BLaER1 treated with 17β-estradiol and CSF1 and Interleukin-3, amounts not matched to agents 10 nM and 100 nM (cell line): ENCODE data around the gene DTX4.
"Not testable (repeated sequence)": the region's sequence is repeated elsewhere in the genome, so short reads cannot be mapped to it uniquely, and the experiment has no call there.

ENCODE experiments used
- H3K27ac ChIP-seq, 11 experiments: shearing (Covaris generic); formaldehyde crosslinking; 2 replicates each; pipeline ENCODE4 v1.8.1; 2022
- H3K27me3 ChIP-seq, 11 experiments: shearing (Covaris generic); formaldehyde crosslinking; 2 replicates each; pipeline ENCODE4 v1.8.1; 2022
- H3K36me3 ChIP-seq, 11 experiments: shearing (Covaris generic); formaldehyde crosslinking; 2 replicates each; pipeline ENCODE4 v1.8.1; 2022
- H3K4me1 ChIP-seq, 10 experiments: shearing (Covaris generic); formaldehyde crosslinking; 2 replicates each; pipeline ENCODE4 v1.8.1; 2022
- H3K4me2 ChIP-seq, 11 experiments: shearing (Covaris generic); formaldehyde crosslinking; 2 replicates each; pipeline ENCODE4 v1.8.1; 2022
- H3K4me3 ChIP-seq, 10 experiments: shearing (Covaris generic); formaldehyde crosslinking; 2 replicates each; pipeline ENCODE4 v1.8.1; 2022
- H3K9ac ChIP-seq, 11 experiments: shearing (Covaris generic); formaldehyde crosslinking; 2 replicates each; pipeline ENCODE4 v1.8.1; 2022
- H3K9me3 ChIP-seq, 11 experiments: shearing (Covaris generic); formaldehyde crosslinking; replicated peaks in 1 of 11; 2 replicates each; pipeline ENCODE4 v1.8.1; 2022
- H4K20me1 ChIP-seq, 11 experiments: shearing (Covaris generic); formaldehyde crosslinking; 2 replicates each; pipeline ENCODE4 v1.8.1; 2022
- Cebpa-rat ChIP-seq, 11 experiments: shearing (Covaris generic); IDR thresholded peaks; 2 replicates each; pipeline ENCODE4 v1.8.1; 2022

DTX4 gene

DNA sequence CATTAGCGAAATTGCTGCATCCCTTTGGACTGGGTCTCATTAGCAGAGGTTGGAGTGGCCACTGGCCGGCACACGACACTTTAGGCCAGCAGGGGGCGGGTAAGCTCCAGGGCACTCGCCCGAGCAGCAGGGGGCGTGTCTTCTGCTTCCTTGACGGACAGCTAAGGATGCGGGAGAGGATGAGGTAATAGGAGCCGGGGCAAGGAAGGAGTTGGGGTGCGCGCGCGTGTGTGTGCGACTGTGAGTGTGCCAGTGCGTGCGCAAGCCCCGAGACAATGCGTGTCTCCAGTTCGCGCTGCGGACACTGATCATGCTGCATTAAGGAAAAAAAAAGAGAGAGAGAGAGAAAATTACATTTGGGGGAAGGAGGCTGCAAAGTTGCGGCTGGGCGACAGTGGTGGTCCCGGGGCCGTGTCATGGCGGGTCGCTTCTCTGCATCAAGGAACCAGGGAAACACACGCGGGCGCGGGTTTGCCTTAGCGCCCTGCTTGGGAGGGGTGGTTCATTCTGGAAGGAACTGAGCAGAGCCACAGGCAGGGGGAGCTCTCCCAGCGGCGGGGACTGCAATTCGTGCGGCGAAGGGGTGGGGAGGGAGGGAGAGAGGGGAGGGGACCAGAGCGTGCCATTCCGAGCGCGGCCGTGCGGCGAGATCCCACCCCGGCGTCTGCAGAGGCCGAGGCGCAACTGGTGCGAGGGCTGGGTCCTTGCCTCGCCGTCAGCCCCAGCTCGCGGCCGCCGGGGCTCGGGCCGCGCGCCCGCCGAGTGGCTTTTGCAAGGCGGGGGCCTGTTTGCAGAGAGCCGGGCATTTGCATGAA is at the start of gene DTX4:
TSS of gene DTX4 (plus strand) at position 625 of the 815 bp plus-strand sequence. CDS start 464 bp downstream, outside the sequence.
- TF ChIP-seq Cebpa-rat (IDR thresholded peaks at IDR 0.05): no peak
- Histone ChIP-seq H3K4me1 (peaks cover 14 to 34% (median 29%) of the 10 kb centered on the region in 10 experiments; a peak in 19 of 20 replicates), H3K9ac (peak within 1 kb of the TSS; percentile 69 to 82 (median 80)), H3K9me3 (no peaks in the 10 kb centered on the region), H3K27me3 (peaks cover 21 to 35% (median 31%) of the 10 kb centered on the region in 11 experiments), H3K4me2 (peak within 1 kb of the TSS; percentile 93 to 100 (median 99)), H3K4me3 (peak within 1 kb of the TSS; percentile 61 to 82 (median 74)), H4K20me1 (peaks cover 0 to 31% (median 8%) of the 10 kb centered on the region in 11 experiments; a peak in 7 of 22 replicates), H3K27ac (peak within 1 kb of the TSS in 10 of 11 experiments; percentile 56 to 80 (median 75); a peak in 21 of 22 replicates), H3K36me3 (peaks cover 0 to 12% (median 0%) of the 10 kb centered on the region in 11 experiments; a peak in 4 of 22 replicates)

DNA sequence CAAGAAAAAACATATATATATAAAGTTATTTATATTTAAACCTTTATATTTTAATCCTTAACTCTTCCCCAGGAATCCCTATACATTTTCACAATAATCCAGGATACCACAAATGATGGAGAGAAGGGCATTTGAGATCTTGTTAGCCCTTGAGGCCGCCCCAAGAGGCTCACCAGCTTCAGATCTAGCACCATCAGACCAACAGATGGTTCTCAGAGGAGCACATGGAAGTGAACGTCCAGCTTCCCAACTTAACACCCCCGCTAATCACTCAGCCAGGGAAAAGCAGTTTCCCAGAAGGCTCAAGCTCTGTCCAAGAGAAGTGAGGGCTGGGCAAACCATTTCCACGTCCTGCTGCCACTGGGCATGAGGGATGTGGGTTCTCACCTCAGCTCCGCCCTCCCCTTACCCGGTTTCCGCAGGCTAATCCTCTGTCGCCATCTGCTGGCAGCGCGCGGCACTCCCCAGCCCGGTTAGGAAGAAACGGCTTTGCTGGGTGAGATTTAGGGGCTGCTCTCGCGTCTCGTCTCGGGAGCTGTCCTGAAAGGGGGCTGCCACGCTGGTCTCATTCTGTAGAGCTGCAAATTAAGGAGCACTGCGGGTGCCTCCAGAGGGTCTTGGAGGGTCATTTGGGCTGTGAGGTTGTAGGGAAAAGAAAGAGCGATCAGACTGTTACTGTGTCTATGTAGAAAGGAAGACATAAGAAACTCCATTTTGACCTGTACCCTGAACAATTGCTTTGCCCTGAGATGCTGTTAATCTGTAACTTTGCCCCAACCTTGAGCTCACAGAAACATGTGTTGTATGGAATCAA is 36.1 kb upstream of the DTX4 start:
- Histone ChIP-seq H3K9me3 (peaks cover 25 to 30% (median 28%) of the 10 kb centered on the region in 11 experiments), H3K36me3 (peaks cover 28 to 62% (median 43%) of the 10 kb centered on the region in 11 experiments), H4K20me1 (no peaks in the 10 kb centered on the region), H3K27ac (peak overlapping the region in 7 of 11 experiments; percentile 11 to 51 (median 34); a peak in 4 of 22 replicates), H3K27me3 (no peaks in the 10 kb centered on the region), H3K4me1 (peaks cover 0 to 11% (median 6%) of the 10 kb centered on the region in 10 experiments; a peak in 10 of 20 replicates), H3K4me3 (no peak overlapping the region), H3K9ac (peak overlapping the region; percentile 35 to 70 (median 57); a peak in 18 of 22 replicates), H3K4me2 (peak overlapping the region; percentile 39 to 68 (median 50); a peak in 19 of 22 replicates)
- no peak for TF ChIP-seq Cebpa-rat (IDR thresholded peaks at IDR 0.05)

DNA sequence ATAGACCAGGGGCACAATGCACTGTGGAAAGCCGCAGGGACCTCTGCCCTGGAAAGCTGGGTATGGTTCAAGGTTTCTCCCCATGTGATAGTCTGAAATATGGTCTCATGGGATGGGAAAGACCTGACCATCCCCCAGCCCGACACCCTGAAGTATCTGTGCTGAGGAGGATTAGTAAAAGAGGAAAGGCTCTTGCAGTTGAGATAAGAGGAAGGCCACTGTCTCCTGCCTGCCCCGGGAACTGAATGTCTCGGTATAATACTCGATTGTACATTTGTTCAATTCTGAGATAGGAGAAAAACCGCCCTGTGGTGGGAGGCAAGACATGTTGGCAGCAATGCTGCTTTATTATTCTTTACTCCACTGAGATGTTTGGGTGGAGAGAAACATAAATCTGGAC is 35.4 kb upstream of the DTX4 start:
- not testable (repeated sequence) for H4K20me1 ChIP-seq, H3K27me3 ChIP-seq, H3K4me3 ChIP-seq
- H3K36me3 ChIP-seq: peaks cover 21 to 55% (median 36%) of the 10 kb centered on the region in 11 experiments
- peaks cover 18 to 23% (median 21%) of the 10 kb centered on the region in 11 experiments for H3K9me3 ChIP-seq
- peak overlapping the region in 6 of 11 experiments; percentile 38 to 63 (median 57); a peak in 3 of 22 replicates for H3K9ac ChIP-seq
- H3K4me2 ChIP-seq: peak overlapping the region in 9 of 11 experiments; percentile 39 to 68 (median 53); a peak in 12 of 22 replicates
- H3K4me1 ChIP-seq: peaks cover 0 to 18% (median 11%) of the 10 kb centered on the region in 10 experiments; a peak in 13 of 20 replicates
- peak overlapping the region in 3 of 11 experiments; percentile 11 to 49 (median 45); a peak in 2 of 22 replicates for H3K27ac ChIP-seq

DNA sequence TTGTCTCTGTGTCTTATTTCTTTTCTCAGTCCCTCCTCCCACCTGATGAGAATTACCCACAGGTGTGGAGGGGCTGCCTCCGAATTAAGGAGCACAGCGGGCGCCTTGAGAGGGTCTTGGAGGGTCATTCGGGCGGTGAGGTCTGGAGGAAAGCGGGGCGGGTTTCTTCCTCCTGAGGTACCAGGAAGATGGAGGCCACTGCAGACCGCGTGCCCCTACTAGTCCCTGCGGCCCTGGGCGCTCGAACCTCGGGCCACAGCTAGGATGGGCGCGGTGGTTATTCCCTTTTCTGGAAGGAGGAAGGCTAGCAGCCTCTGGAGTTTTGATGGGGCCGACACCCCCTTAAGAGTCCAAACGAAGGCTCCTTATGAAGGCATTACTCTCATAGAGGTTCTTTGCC is 34.7 kb upstream of the DTX4 start:
- TF ChIP-seq Cebpa-rat (IDR thresholded peaks at IDR 0.05): no peak

DNA sequence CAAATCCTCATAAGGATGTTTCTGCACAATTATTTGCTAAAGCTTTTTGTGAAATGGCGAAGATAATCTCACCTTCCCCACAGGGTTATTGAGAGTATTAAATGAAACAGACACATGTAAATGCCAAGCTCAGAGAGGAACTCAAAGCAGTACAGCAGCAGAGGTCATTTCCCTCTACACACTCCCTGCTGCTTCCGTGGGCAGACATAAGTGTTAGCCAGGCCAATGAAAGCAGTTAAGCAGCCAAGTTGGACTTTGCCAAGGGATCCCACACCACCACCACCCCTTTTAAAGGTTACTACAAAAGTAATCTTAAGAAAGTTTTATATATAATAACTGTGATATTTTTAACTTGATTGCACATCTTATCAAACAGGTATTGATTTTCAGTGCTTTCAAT is 33.3 kb upstream of the DTX4 start:
- peaks cover 9 to 32% (median 23%) of the 10 kb centered on the region in 10 experiments for H3K4me1 ChIP-seq
- no peak overlapping the region for H3K4me2 ChIP-seq
- peaks cover 0 to 2% (median 0%) of the 10 kb centered on the region in 11 experiments; a peak in 5 of 22 replicates for H3K9me3 ChIP-seq
- H3K4me3 ChIP-seq: no peak overlapping the region
- H4K20me1 ChIP-seq: no peaks in the 10 kb centered on the region
- TF ChIP-seq Cebpa-rat (IDR thresholded peaks at IDR 0.05): no peak
- no peak overlapping the region for H3K9ac ChIP-seq
- H3K36me3 ChIP-seq: peaks cover 0 to 34% (median 15%) of the 10 kb centered on the region in 11 experiments; a peak in 15 of 22 replicates
- H3K27me3 ChIP-seq: no peaks in the 10 kb centered on the region
- no peak overlapping the region for H3K27ac ChIP-seq

More for the DNA sequence above, 34.7 kb upstream of the DTX4 start:
- no peak overlapping the region for H3K4me3 ChIP-seq
- peaks cover 4 to 24% (median 17%) of the 10 kb centered on the region in 10 experiments; a peak in 16 of 20 replicates for H3K4me1 ChIP-seq
- no peak overlapping the region for H3K27ac ChIP-seq
- no peak overlapping the region for H3K4me2 ChIP-seq
- H3K9me3 ChIP-seq: peaks cover 12 to 17% (median 14%) of the 10 kb centered on the region in 11 experiments
- no peaks in the 10 kb centered on the region for H4K20me1 ChIP-seq
- no peaks in the 10 kb centered on the region for H3K27me3 ChIP-seq
- H3K36me3 ChIP-seq: peaks cover 14 to 48% (median 30%) of the 10 kb centered on the region in 11 experiments
- no peak overlapping the region for H3K9ac ChIP-seq

DNA sequence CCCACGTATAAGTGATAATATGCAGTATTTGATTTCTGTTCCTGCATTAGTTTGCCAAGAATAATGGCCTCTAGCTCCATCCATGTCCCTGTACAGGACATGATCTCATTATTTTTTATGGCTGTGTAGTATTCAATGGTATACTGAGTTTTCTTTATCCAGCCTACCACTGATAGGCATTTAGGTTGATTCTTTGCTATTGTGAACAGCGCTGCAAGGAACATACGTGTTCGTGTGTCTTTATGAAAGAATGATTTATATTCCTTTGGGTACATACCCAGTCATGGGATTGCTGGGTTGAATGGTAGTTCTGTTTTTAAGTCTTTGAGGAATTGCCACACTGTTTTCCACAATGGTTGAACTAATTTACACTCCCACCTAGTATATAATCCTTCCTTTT is 30.7 kb upstream of the DTX4 start:
- Histone ChIP-seq H3K9me3 (no peaks in the 10 kb centered on the region), H3K4me2 (peak overlapping the region in 9 of 11 experiments; percentile 25 to 96 (median 90); a peak in 11 of 22 replicates), H3K4me3 (no peak overlapping the region), H3K4me1 (peaks cover 23 to 50% (median 42%) of the 10 kb centered on the region in 10 experiments), H3K27me3 (no peaks in the 10 kb centered on the region), H4K20me1 (no peaks in the 10 kb centered on the region), H3K9ac (no peak overlapping the region; a peak in 3 of 22 replicates), H3K36me3 (peaks cover 0 to 19% (median 0%) of the 10 kb centered on the region in 11 experiments; a peak in 4 of 22 replicates), H3K27ac (peak overlapping the region in 1 of 11 experiments; percentile 90; a peak in 1 of 22 replicates)
- TF ChIP-seq Cebpa-rat (IDR thresholded peaks at IDR 0.05): no peak

DNA sequence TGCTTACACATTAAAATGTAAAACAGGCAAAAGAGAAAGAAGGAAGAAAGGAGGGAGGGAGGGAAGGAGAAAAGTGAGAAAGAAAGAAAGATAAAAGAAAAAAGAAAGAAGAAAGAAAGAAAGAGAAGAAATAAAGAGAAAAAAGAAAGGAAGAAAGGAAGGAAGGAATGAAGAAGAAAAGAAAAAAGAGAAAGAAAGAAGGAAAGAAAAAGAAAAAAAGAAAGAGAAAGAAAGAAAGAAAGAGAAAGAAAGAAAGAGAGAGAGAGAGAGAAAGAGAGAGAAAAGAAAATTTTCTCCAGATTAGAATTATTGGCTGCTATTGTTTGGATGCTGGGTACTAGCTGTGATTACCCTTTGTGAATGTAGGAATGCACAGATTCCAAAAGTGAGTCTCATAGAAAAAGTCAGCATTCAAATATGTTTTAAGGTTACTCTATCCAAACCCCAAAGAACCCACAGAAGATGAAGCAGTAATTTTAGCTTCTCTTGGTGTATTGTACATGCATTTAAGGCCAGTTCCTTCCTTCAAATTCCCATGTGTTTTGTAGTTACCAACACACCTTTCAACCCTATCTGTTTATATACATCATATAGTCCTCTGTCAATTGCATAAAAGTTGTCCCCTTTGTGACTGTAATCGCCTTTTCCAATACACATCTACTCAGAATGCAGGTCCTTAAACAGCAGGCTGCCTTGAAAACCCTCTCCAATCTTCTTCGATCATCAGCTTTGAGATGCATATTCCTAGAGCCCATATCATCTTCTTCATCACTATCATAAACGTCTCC is 30.1 kb upstream of the DTX4 start:
- H3K36me3 ChIP-seq: peaks cover 0 to 26% (median 3%) of the 10 kb centered on the region in 11 experiments; a peak in 9 of 22 replicates
- peak overlapping the region; percentile 69 to 83 (median 77) for H3K4me3 ChIP-seq
- H3K27me3 ChIP-seq: no peaks in the 10 kb centered on the region
- no peak for TF ChIP-seq Cebpa-rat (IDR thresholded peaks at IDR 0.05)
- H3K27ac ChIP-seq: peak overlapping the region in 10 of 11 experiments; percentile 81 to 98 (median 92); a peak in 20 of 22 replicates
- H3K4me1 ChIP-seq: peaks cover 30 to 53% (median 47%) of the 10 kb centered on the region in 10 experiments
- H4K20me1 ChIP-seq: no peaks in the 10 kb centered on the region
- no peaks in the 10 kb centered on the region for H3K9me3 ChIP-seq
- H3K9ac ChIP-seq: peak overlapping the region; percentile 82 to 92 (median 86)
- H3K4me2 ChIP-seq: peak overlapping the region; percentile 80 to 96 (median 91)
